IPS-18c (cell line): ENCODE data around the gene CNDP1.
"Not testable (repeated sequence)": the region's sequence is repeated elsewhere in the genome, so short reads cannot be mapped to it uniquely, and the experiment has no call there.

Experiments used
- H3K4me3 ChIP-seq: 2 replicates; pipeline ENCODE4 v1.7.0; 2013; ENCODE audit warnings: low read depth, mild to moderate bottlenecking, low read length, moderate library complexity; ENCODE audit not compliant: insufficient read depth
- H3K9me3 ChIP-seq: one replicate; pipeline ENCODE4 v1.6.1; 2013; ENCODE audit warnings: mild to moderate bottlenecking, low read length, moderate library complexity; ENCODE audit not compliant: control insufficient read depth, insufficient read depth

The CNDP1 gene

DNA sequence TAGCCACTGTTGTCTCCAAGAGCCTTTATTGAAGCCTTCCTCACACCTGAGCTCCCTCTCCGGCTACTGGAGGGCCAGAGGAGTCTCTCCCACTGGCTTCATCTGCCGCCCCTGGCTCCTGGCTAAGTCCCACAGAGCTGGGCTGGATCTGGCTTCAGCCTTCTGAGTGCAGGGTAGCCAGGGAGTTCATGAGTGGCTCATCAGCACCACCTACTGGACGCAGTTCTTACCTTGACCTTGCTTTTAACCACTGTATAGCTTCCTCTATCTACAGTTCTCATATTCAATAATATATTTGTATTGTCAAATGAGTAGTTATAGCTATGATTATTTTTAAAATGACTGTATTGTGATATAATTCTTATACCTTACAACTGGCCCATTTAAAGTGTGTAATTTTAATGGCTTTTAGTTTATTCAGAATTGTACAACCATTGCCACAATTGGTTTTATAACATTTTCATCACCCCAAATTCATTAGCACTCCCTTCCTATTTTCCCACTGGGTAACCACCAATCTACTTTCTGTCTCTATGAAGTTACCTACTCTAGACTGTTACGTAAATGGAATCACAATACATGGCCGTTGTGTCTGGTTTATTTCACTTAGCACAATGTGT is 17.7 kb downstream of the CNDP1 start:
- Histone ChIP-seq H3K4me3 (no peak overlapping the region), H3K9me3 (peaks cover 14% of the 10 kb centered on the region)

DNA sequence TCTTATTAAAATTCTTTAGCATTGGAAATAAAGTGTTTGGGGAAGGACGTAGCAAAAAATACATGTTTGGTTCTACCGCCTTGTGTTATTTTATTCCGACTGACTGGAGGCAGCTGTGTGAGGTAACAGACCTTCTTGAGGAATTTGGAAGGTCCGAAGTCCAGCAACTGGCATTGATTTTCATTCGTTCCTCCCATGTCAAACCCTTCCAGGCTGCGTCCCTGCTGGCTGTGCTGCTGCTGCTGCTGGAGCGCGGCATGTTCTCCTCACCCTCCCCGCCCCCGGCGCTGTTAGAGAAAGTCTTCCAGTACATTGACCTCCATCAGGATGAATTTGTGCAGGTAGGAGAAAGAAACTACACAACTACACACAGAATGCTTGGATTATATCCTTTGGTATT is 21.8 kb downstream of the CNDP1 start:
- peaks cover 2% of the 10 kb centered on the region for H3K9me3 ChIP-seq
- no peak overlapping the region for H3K4me3 ChIP-seq

DNA sequence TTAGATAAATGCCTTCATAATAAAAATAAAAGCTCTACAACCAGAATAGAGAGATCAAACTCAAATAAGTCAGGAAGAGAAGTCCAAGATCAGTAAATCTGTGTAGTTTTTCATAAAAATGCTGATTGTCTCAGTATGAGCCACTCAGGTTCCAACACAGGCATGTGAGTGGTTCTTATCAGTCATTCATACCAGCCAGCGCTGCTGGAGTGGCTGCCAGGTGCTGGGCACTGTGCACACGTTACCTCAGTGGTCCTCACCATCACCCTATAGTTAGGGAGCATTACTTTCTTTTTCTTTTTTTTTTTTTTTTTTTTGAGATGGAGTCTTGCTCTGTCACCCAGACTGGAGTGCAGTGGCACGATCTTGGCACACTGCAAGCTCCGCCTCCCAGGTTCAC is 23.8 kb downstream of the CNDP1 start:
- Histone ChIP-seq H3K9me3 (peaks cover 2% of the 10 kb centered on the region), H3K4me3 (no peak overlapping the region)

DNA sequence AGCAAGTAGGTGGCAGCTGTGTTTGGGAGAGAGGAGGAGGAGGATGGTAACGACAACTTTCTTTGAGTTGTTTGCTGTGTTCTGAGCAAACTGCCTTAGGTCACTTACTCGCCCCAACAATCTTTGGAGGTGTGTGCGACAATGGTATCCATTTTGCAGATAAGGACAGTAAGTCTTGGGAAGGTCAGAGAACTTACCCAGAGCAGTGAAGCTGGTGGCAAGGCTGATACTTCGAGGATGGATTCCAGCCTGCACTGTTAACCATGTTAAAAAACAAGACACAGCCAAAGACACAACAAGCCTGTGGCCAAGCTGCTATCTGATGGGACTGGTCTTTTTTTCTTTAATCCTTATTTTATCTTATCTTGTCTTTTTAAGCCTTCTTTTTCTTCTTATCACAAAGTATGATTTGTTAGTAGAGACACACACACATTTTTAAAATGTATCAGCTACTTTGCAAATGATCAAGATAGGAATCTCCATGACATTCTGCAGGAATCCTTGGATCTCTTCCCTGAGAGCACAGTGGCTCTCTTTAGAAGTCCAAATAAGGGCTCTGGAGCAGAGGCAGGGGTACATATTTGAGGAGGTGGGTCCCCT is 27.9 kb downstream of the CNDP1 start:
- H3K4me3 ChIP-seq: no peak overlapping the region
- H3K9me3 ChIP-seq: peaks cover 3% of the 10 kb centered on the region

DNA sequence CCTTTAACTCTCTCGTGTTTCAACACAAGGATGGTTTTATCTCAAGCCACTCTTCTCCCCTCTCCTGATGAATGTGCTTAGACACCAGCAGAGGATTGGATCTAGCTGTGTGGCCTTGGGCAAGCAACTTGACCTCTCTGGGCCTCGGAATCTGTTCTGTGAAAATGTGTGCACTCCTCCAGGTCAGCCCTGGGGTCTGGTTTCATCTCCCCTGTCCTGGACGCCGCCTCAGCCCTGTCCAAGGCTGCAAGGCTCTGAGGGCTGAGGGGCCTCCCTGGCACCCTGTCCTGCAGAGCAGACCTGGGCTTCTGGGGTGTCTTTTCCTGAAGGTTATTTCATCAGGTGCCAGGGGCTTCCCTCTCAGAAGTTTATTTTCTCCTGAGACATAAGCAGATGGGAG is 28.5 kb downstream of the CNDP1 start:
- Histone ChIP-seq H3K9me3 (peaks cover 3% of the 10 kb centered on the region), H3K4me3 (no peak overlapping the region)

DNA sequence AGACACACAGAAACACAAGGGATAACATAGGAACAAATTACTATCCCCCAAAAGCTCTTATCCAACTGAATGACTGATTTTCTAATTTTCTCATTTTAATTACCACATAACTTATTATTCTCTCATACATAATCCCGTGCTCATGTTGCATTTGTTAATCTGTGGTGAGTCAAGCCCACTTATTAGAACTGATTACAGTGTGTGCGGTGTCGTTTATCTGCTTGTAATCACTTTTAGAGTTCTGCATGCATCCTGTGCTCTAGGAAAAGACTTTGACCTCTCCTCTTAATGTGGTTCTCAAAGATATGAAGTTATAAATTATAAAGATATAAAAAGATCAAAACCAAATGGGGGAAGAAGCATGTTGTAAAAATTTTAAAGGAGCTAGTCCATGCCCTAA is 29.7 kb downstream of the CNDP1 start:
- H3K4me3 ChIP-seq: no peak overlapping the region
- H3K9me3 ChIP-seq: peaks cover 3% of the 10 kb centered on the region

DNA sequence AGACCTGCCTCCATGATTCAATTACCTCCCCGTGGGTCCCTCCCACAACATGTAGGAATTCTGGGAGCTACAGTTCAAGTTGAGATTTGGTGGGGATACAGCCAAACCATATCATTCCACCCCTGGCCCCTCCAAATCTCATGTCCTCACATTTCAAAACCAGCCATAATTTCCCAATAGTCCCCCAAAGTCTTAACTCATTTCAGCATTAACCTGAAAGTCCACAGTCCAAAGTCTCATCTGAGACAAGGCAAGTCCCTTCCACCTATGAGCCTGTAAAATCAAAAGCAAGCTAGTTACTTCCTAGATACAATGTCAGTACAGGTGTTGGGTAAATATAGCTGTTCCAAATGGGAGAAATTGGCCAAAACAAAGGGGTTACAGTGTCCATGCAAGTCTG is 30.9 kb downstream of the CNDP1 start:
- not testable (repeated sequence) for H3K9me3 ChIP-seq

DNA sequence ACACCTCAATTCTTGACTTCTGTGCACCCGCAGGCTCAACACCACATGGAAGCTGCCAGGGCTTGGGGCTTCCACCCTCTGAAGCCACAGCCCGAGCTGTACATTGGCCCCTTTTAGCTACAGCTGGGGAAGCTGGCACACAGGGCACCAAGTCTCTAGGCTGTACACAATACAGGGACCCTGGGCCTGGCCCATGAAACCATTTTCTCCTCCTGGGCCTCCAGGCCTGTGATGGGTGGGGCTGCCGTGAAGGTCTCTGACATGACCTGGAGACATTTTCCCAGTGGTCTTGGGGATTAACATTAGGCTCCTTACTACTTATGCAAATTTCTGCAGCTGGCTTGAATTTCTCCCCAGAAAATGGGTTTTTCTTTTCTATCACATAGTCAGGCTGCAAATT is 31.7 kb downstream of the CNDP1 start:
- not testable (repeated sequence) for H3K4me3 ChIP-seq, H3K9me3 ChIP-seq

More for the DNA sequence above, 30.9 kb downstream of the CNDP1 start:
- not testable (repeated sequence) for H3K4me3 ChIP-seq

DNA sequence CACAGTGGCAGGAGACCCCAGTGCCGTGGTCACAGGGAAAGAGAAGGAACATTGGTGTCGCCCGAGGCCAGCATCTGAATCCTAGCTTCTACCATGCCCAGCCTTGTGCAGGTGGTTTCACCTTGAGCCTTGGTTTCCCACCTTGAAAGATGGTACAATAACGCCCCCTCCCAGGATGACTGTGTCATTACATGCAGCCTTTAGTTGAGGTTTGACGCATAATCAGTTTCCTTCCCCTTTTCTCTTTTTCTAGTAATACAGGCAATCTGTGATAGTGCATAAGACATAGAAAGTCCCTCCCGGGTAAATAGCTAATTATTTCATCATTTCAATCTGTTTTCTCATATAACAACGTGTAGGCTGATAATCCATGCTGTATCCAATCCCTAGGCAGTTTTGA is 33.5 kb downstream of the CNDP1 start:
- H3K9me3 ChIP-seq: peaks cover 3% of the 10 kb centered on the region
- no peak overlapping the region for H3K4me3 ChIP-seq

DNA sequence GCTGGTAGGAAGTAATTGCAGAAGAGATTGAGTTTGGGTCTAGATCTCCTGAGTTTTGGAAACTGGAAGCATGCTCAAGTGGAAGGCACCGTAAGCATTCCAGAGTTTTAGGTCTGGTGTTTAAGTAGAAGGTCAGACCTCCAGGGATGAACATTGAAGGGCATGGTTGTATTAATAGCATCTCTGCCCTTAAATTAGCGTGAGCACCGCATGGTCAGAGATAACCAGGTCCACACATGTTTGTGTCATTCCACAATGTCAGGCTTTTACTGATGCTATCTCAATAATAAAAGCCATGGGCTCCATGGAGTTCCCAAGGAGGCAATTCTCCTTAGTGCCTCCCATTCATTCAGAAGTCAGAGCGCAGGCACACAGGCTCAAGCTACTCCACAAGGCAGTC is 35.1 kb downstream of the CNDP1 start:
- Histone ChIP-seq H3K4me3 (no peak overlapping the region), H3K9me3 (peaks cover 3% of the 10 kb centered on the region)

DNA sequence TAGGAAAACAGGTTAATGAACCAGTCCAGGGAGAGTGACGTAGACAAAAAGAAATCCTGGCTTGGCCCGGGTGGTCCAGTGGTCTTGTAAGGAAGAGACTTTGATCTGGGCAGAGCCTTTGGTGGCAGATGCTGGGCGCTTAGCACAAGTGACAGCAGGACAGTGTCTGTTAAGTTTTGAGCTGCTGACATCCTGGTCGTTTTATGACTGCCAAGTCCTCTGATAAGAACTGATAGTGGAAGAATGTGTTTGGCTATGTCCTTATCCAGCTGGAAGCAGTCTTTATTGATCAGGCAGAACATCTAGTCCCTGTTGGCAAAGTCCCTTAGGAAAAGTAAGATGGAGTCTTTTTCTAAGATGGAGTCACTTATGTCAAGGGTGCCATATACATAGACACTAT is 36.0 kb downstream of the CNDP1 start:
- Histone ChIP-seq H3K4me3 (no peak overlapping the region), H3K9me3 (peaks cover 3% of the 10 kb centered on the region)

DNA sequence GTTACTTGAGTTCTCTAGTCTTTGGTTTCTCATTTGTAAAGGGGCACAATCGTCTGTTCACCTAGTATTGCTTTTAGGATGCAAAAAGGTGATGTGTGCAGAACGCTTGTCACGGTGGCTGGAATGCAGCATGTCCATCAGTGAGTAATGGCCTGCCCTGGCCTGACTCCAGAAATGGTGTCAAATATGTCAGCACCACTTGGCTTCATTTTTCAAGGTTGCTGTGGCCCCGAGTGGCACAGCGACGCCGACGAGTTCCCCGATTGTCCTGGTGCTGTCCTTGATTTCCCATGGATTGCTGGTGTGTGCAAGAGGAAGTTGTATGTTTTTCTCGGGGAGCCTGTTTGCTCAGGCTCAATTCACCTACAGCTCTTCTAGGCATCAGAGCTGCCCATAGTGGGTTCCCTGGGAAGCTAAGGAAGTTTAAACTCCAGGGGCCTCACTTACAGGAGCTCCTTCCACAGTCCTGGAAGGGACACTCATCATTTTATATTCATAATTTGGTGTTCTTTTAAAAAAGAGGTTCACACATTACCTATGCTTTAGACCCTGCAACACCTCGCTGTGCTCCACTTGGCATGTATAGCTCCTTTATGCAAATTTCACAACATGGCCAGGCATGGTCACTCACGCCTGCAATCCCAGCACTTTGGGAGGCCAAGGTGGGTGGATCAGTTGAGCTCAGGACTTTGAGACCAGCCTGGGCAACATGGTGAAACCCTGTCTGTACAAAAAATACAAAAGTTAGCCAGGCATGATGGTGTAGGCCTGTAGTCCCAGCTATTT is 37.8 kb downstream of the CNDP1 start:
- no peak overlapping the region for H3K4me3 ChIP-seq

DNA sequence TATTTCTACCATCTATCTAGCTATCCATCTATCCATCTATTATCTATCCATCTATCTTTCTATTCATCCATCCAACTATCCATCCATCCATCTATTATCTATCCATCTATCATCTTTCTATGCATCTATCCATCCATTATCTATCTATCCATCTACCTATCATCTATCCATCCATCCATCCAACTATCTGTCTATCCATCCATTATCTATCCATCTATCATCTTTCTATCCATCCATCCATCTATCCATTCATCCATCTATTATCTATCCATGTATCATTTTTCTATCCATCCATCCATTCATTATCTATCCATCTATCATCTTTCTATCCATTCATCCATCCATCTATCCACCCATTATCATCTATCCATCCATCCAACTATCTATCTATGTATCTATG is 38.8 kb downstream of the CNDP1 start:
- Histone ChIP-seq H3K9me3 (no peaks in the 10 kb centered on the region), H3K4me3 (no peak overlapping the region)

More for the DNA sequence above, 37.8 kb downstream of the CNDP1 start:
- no peaks in the 10 kb centered on the region for H3K9me3 ChIP-seq

DNA sequence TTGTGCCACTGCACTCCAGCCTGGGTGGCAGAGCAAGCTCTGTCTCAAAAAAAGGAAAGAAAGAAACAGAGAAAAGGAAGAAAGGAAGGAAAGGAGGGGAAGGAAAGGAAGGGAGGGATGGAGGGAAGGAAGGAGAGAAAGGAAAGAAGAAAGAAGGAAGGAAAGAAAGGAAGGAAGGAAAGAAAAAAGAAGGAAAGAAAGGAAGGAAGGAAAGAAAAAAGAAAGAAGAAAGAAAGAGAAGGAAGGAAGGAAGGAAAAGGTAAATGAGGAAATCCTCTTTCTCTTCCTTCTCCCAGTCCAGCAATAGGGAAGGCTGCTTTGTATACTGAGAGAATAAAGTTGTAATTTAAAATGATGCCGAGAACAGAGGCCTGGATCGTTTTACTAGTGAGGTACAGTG is 40.6 kb downstream of the CNDP1 start:
- H3K4me3 ChIP-seq: no peak overlapping the region
- no peaks in the 10 kb centered on the region for H3K9me3 ChIP-seq

DNA sequence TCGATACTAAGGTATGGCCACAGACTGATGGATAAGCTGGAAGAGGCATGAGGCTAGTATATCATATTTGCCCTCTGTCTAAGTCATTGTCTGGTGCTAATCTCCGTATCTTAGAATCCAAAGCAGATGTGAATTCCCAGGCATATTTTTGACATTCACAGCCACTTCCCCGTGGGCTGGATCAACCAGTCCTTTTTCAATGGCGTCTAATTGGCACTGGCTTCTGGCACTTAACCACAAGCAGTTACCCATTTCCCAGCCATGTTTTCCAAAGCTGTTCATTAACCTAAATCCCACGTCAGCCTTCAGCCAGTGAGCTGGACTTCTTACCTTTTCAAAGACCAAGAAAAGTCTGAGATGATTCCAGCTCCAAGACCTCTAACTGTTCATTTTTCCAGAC is 42.7 kb downstream of the CNDP1 start:
- Histone ChIP-seq H3K9me3 (no peaks in the 10 kb centered on the region), H3K4me3 (no peak overlapping the region)

DNA sequence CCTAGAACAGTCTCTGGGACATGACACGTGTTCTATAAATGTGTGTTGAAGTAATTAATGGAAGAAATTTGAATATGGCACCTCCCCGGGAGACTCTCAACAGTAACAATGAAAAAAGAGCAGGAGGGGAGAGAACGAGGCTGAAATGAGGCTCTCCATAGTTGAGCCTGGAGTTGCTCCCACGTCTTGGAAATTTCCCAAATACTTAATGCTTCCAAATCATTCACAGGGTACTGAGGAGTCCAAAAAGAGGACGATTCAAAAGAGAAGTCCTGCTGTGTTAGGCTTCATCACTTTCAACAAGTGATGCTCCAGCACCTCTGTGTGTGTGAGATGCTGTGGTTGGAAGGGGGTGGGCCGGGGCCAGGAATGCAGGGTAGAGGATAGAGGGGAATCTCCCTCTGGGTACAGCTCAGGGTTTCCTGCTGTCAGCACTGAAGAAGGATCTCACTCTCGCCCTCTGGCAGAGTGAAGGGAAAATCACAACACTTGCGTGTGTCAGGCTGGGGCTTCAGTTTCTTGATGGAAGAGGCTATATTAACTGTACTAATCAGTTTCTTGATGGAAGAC is 45.3 kb downstream of the CNDP1 start:
- Histone ChIP-seq H3K4me3 (no peak overlapping the region), H3K9me3 (no peaks in the 10 kb centered on the region)

DNA sequence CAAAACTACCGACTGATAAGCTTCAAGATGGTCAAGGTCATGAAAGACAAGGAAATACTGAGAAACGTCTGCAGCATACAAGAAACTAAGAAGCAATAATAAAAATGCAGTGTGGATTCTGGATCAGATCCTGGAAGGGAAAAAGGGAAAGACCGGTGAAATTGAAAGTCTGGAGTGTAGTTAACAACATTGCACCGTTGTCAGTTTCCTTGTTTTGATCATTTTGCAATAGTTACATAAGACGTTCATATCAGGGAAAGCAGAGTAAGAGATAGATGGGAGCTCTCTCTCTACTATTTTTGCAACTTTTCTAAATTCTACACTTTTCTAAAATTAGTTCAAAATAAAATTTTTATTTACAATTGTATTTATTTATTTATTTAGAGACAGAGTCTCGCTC is 48.3 kb downstream of the CNDP1 start:
- Histone ChIP-seq H3K4me3 (no peak overlapping the region), H3K9me3 (no peaks in the 10 kb centered on the region)

DNA sequence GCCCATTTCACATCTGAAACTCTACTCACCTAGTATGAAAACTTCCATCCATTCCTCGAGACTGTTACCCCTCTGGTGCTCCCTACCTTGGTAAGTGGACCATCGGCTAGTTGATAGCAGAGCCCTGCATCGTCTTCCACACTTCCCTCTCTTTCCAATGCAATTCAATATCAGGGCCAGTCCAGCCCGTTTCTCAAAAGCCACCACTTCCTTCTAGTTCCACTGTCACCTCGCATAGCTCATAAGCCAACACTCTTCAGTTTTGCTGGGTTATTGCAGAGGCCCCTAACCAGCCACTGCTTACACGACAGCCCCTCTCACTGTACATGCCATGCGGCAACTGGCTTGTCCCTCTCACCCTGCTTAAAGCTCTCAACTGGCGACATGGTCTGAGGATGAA is 53.1 kb downstream of the CNDP1 start:
- Histone ChIP-seq H3K9me3 (no peaks in the 10 kb centered on the region), H3K4me3 (no peak overlapping the region)
